ELR (cell line): ENCODE results near the gene FMN2.
"Not testable (repeated sequence)": the region's sequence is repeated elsewhere in the genome, so short reads cannot be mapped to it uniquely, and the experiment has no call there.

Experiments used
- DNase-seq: peaks from one replicate; pipeline ENCODE4 v3.0.0-alpha.2; 2015; ENCODE audit warnings: low read depth

FMN2 gene

DNA sequence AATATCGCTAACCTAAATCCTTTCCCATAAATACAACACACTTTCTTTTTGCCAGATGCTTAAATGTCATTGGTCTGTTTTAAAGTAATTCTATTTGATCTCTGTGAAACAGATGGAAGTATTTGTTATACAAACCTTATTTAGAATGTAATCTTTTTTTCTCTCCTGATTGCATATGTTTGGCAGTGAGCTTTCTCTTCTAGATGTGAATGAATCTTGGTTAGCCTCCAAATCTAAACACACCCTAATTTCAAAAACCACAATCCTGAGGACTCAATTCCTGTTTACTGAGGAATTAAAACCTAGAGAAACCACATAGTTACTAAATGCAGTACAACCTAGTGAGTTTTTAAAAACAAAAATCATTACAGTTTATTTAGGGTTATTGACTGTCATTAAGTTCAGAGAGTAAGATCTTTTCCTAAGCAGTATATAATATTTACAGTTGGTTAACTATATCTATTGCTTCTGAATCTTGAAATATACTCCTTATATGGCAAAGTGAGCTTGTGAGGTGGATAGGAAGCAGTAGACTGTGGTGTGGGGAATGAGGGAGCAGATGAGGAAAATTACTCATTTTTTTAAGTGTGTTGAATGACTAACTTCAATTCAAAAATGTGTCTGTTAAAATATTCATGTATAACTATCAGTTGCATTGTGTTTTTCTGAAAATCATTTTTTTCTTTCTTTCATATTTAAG, 218.7 kb downstream of the FMN2 start:
- peak; percentile 67 for DNase-seq

GRCh38 chr1:240312872-240313271, 221.2 kb downstream of the FMN2 start:
- peak; percentile 95 for DNase-seq

- no peak for DNase-seq
These were observed 223.4 kb downstream of the FMN2 start for GRCh38 chr1:240314845-240315801.

DNA sequence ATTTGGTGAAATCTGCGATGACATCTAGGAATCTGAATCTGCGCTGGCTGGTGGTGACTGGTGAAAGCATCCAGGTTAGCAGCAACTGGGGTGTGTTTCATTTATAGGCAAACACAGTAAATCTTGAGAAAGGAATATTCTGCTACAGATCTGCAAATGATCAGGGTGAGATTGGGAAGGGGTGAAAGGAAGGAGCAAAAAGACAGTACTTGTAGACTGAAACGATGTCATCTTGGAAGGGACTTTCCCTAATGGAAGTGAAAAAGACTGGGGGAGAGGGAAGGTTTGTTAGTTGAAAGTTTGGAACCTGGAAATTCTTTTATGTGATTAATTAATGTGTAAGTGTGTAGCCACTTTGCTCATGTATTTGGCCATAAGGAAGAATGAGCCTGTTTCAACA, 228.3 kb downstream of the FMN2 start:
- no peak for DNase-seq

GRCh38 chr1:240320659-240321058, 229.0 kb downstream of the FMN2 start:
- DNase-seq, result no peak

DNA sequence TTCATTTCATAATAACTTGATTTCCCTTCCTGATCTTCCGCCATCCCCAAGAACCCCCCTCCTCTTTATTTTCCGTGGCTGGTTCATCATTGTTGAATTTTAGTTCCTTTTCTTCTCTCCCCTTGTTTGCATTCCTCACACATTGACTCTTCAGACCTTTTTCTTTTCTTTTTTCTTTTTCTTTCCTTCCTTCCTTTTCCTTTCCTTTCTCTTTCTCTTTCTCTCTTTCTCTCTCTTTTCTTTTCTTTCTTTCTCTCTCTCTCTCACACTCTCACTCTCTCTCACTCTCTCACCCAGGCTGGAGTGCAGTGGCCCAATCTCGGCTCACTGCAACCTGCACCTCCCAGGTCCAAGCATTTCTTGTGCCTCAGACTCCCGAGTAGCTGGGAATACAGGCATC, 231.3 kb downstream of the FMN2 start:
- no peak for DNase-seq

DNA sequence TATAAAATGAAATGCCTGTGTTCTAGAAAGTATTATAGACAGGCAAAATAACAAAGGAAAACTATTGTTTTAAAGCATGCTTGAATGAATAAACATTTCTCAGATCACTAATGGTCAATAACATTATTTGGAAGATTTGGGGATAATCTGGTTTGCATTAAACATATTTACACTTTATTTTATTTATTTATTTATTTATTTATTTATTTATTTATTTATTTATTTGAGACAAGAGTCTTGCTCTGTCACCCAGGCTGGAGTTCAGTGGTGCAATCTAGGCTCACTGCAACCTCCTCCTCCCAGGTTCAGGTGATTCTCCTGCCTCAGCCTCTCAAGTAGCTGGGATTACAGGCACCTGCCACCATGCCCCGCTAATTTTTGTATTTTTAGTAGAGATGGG, 236.7 kb downstream of the FMN2 start:
- not testable (repeated sequence) for DNase-seq

GRCh38 chr1:240329443-240329842, 237.8 kb downstream of the FMN2 start:
- no peak for DNase-seq

DNA sequence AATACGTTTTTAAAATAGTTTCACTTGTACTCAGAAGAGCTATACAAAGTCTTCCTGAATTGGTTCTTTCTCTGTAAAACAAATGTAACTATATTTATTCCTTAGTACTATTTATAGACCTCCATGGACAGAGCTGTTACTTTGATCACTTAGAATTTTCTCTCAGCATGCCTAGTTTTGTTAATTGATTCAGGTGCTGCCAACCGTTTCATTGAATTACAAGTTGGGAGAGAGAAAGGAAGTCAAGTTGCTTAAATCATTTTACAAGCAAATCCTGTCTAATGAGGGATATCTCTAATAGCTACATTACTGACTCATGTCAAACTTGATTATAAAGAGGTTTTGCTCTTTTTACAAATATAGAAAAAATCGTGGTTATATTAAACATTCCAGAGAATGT, 241.0 kb downstream of the FMN2 start:
- no peak for DNase-seq

GRCh38 chr1:240337781-240338180, 246.1 kb downstream of the FMN2 start:
- peak; percentile 84 for DNase-seq

- no peak for DNase-seq
These were observed 247.2 kb downstream of the FMN2 start for GRCh38 chr1:240338837-240339236.

- DNase-seq, result peak; percentile 24
These were observed 249.9 kb downstream of the FMN2 start for GRCh38 chr1:240341365-240342250.

GRCh38 chr1:240342251-240342625, 250.6 kb downstream of the FMN2 start:
- peak; percentile 15 for DNase-seq

- no peak for DNase-seq
These were observed 251.4 kb downstream of the FMN2 start for GRCh38 chr1:240343045-240343444.

GRCh38 chr1:240343966-240344365, 252.3 kb downstream of the FMN2 start:
- DNase-seq, result no peak

- DNase-seq, result peak; percentile 70
These were observed 253.2 kb downstream of the FMN2 start for GRCh38 chr1:240344918-240345317.

DNA sequence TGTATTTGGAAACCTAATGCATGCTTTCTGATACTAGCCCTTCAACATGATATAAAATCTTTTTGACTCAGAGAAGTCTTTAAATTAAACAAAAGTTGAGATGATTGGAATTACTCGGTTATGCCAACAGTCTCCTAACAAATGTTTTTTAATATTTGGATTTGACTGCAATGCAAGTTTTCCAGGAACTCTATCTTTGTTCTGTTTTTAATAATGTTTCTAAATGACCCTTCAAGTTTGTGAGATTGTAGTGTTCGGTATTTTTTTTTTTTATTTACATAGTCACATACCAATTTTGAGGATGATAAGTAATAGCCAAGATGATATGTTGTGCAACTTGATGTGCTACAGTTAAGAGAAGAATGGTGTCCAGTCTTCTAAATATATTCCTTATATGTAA, 258.0 kb downstream of the FMN2 start:
- DNase-seq, result no peak

GRCh38 chr1:240350910-240351331, 259.2 kb downstream of the FMN2 start:
- DNase-seq, result peak; percentile 93

GRCh38 chr1:240351690-240352089, 260.0 kb downstream of the FMN2 start:
- peak; percentile 32 for DNase-seq

DNA sequence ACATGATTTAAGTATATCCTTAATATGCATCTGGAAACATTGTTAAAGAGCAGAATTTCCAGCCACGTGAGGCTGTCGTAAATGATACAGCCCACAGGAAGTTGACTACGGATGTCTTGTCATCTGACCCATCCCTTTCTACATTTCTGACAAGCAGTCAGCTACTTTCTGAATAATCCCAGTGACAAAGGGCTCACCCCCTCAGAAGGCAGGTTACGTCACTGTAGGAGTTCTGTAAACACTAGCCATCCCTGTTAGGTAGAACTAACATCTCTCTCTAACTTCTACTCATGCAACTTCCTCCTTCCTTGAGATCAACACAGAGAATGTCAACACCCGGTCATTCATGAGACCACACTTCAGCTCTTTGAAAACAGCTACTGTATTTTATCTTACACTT, 261.1 kb downstream of the FMN2 start:
- DNase-seq, result peak; percentile 87

- DNase-seq, result no peak
These were observed 264.9 kb downstream of the FMN2 start for GRCh38 chr1:240356568-240356967.

DNA sequence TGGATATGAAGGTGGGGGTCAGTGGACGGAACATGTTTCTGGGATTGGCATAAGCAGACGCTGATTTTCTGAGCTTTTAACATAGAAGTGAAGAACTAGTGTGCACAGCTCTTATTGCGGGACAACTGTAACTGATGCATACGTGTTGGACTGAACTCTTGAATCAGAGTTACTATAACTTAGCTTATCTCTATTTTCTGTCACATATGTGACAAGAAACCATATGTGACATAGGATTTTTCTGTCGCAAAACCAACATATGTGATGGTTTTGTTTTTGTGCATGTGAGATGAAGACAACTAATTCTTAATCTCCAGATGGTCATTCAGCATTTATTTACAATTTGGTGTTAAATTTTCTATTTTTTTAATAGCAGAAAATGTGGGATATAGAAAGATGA, 270.4 kb downstream of the FMN2 start:
- DNase-seq, result no peak
